ENCODE measurements around the gene APOA5.

Gene APOA5

GRCh38 chr11:116796548-116796947, 4.9 kb upstream of the APOA5 start:
- Histone ChIP-seq H3K27me3 (ENCODE audit: control insufficient read depth in 1 of 2, insufficient read depth in 2 of 2, low read length in 2 of 2) (no peaks in the 10 kb centered on the region), H3K36me3 (ENCODE audit: control insufficient read depth in 1 of 2, insufficient read depth in 2 of 2, low read length in 2 of 2) (no peaks in the 10 kb centered on the region), H3K9me3 (ENCODE audit: control insufficient read depth in 1 of 2, low read length in 2 of 2) (no peaks in the 10 kb centered on the region), H3K4me1 (ENCODE audit: control insufficient read depth in 1 of 2, insufficient read depth in 2 of 2, low read length in 2 of 2) (peaks cover 4 to 7% of the 10 kb centered on the region in 2 donors), H3K4me3 (ENCODE audit: low read depth in 1 of 2, low read length in 2 of 2) (no peak overlapping the region), H3K9ac (ENCODE audit: low read depth in 1 of 2, low read length in 2 of 2) (no peak overlapping the region), H3K27ac (ENCODE audit: low read depth, low read length) (no peak overlapping the region)

DNA sequence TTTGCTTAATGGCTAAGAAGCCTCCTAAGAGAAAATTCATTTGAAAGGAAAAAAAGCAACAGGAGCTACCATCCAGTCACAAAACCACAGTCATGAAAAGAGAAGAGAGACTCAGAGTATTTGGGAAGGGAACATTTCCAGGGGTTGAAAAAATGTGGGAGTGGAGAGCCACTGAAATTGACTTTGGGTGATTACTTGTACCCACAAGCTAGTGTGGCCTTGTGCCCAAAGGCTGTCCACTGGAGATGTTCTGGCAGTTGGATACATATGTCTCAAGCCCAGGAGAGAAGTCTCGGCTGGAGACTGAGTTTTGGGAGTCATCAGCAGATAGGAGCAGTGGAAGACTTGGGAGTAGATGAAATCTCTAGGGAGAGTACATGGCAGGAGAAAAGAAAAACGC, 3.2 kb upstream of the APOA5 start:
- Histone ChIP-seq H3K27ac (ENCODE audit: low read depth, low read length) (no peak overlapping the region), H3K4me3 (ENCODE audit: low read depth in 1 of 2, low read length in 2 of 2) (no peak overlapping the region), H3K4me1 (ENCODE audit: control insufficient read depth in 1 of 2, insufficient read depth in 2 of 2, low read length in 2 of 2) (peaks cover 10 to 14% of the 10 kb centered on the region in 2 donors), H3K9ac (ENCODE audit: low read depth in 1 of 2, low read length in 2 of 2) (no peak overlapping the region), H3K9me3 (ENCODE audit: control insufficient read depth in 1 of 2, low read length in 2 of 2) (no peaks in the 10 kb centered on the region), H3K36me3 (ENCODE audit: control insufficient read depth in 1 of 2, insufficient read depth in 2 of 2, low read length in 2 of 2) (no peaks in the 10 kb centered on the region), H3K27me3 (ENCODE audit: control insufficient read depth in 1 of 2, insufficient read depth in 2 of 2, low read length in 2 of 2) (no peaks in the 10 kb centered on the region)

GRCh38 chr11:116793772-116794097, 2.1 kb upstream of the APOA5 start:
- H3K9ac ChIP-seq (ENCODE audit: low read depth in 1 of 2, low read length in 2 of 2), result no peak overlapping the region

GRCh38 chr11:116792869-116793771, 1.4 kb upstream of the APOA5 start:
- no peaks in the 10 kb centered on the region for H3K9me3 ChIP-seq (ENCODE audit: control insufficient read depth in 1 of 2, low read length in 2 of 2)
- no peaks in the 10 kb centered on the region for H3K27me3 ChIP-seq (ENCODE audit: control insufficient read depth in 1 of 2, insufficient read depth in 2 of 2, low read length in 2 of 2)
- no peak overlapping the region for H3K4me3 ChIP-seq (ENCODE audit: low read depth in 1 of 2, low read length in 2 of 2)
- no peak overlapping the region for H3K9ac ChIP-seq (ENCODE audit: low read depth in 1 of 2, low read length in 2 of 2)
- H3K27ac ChIP-seq (ENCODE audit: low read depth, low read length), result no peak overlapping the region
- peaks cover 17 to 21% of the 10 kb centered on the region in 2 donors for H3K4me1 ChIP-seq (ENCODE audit: control insufficient read depth in 1 of 2, insufficient read depth in 2 of 2, low read length in 2 of 2)
- no peaks in the 10 kb centered on the region for H3K36me3 ChIP-seq (ENCODE audit: control insufficient read depth in 1 of 2, insufficient read depth in 2 of 2, low read length in 2 of 2)

More at GRCh38 chr11:116793772-116794097, 2.1 kb upstream of the APOA5 start:
- no peaks in the 10 kb centered on the region for H3K9me3 ChIP-seq (ENCODE audit: control insufficient read depth in 1 of 2, low read length in 2 of 2)
- no peak overlapping the region for H3K4me3 ChIP-seq (ENCODE audit: low read depth in 1 of 2, low read length in 2 of 2)
- H3K27me3 ChIP-seq (ENCODE audit: control insufficient read depth in 1 of 2, insufficient read depth in 2 of 2, low read length in 2 of 2), result no peaks in the 10 kb centered on the region
- peaks cover 11 to 16% of the 10 kb centered on the region in 2 donors for H3K4me1 ChIP-seq (ENCODE audit: control insufficient read depth in 1 of 2, insufficient read depth in 2 of 2, low read length in 2 of 2)
- no peak overlapping the region for H3K27ac ChIP-seq (ENCODE audit: low read depth, low read length)
- no peaks in the 10 kb centered on the region for H3K36me3 ChIP-seq (ENCODE audit: control insufficient read depth in 1 of 2, insufficient read depth in 2 of 2, low read length in 2 of 2)

- Histone ChIP-seq H3K4me1 (ENCODE audit: control insufficient read depth in 1 of 2, insufficient read depth in 2 of 2, low read length in 2 of 2) (peaks cover 18 to 19% of the 10 kb centered on the region in 2 donors), H3K4me3 (ENCODE audit: low read depth in 1 of 2, low read length in 2 of 2) (no peak overlapping the region), H3K36me3 (ENCODE audit: control insufficient read depth in 1 of 2, insufficient read depth in 2 of 2, low read length in 2 of 2) (no peaks in the 10 kb centered on the region), H3K27ac (ENCODE audit: low read depth, low read length) (no peak overlapping the region), H3K9ac (ENCODE audit: low read depth in 1 of 2, low read length in 2 of 2) (no peak overlapping the region), H3K9me3 (ENCODE audit: control insufficient read depth in 1 of 2, low read length in 2 of 2) (no peaks in the 10 kb centered on the region), H3K27me3 (ENCODE audit: control insufficient read depth in 1 of 2, insufficient read depth in 2 of 2, low read length in 2 of 2) (no peaks in the 10 kb centered on the region)
Measured at GRCh38 chr11:116792144-116792868, 627 bp upstream of the APOA5 start.

DNA sequence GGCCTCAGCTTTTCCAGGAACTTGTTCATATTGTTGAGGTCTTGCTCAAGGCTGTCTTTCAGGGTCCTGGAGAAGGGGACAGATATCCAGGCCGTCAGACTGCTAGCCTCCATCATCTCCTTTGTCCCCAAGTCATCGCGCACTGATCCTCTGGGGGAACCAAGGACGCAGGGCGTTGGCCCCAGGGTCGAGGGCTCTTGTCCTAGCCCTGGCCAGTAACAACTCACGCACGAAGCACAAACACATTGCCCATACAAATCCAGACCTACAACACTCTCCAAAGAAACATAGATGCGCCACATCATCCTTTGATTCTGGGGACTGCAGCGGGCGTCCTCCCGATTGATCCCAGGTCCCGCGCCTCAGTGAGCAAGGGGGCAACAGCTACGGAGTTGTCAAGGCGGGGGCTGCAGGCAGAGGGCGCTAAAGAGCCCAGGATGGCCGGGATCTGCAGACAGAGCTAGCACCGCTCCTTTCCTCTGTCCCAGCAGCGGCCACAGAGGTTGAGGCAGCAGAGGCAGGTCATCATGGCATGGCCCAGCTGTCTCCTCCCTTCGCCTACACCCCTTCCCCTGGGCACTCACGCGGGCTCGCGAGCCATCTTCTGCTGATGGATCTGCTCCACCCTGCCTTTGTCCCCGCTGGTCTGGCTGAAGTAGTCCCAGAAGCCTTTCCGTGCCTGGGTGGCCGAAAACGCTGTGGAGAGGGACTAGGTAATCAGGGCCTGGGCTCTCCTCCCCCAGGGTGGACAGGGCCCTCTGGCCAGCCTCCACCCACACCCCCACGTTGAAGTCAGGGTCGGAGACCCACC, 472 bp downstream of the APOA5 start:
- H3K27ac ChIP-seq (ENCODE audit: low read depth, low read length), result no peak overlapping the region
- H3K4me3 ChIP-seq (ENCODE audit: low read depth in 1 of 2, low read length in 2 of 2), result peak overlapping the region in 1 of 2 donors; percentile 57
- H3K36me3 ChIP-seq (ENCODE audit: control insufficient read depth in 1 of 2, insufficient read depth in 2 of 2, low read length in 2 of 2), result peaks cover 3 to 4% of the 10 kb centered on the region in 2 donors
- H3K9ac ChIP-seq (ENCODE audit: low read depth in 1 of 2, low read length in 2 of 2), result peak overlapping the region; percentile 2 to 55
- H3K9me3 ChIP-seq (ENCODE audit: control insufficient read depth in 1 of 2, low read length in 2 of 2), result no peaks in the 10 kb centered on the region
- peaks cover 27 to 29% of the 10 kb centered on the region in 2 donors for H3K4me1 ChIP-seq (ENCODE audit: control insufficient read depth in 1 of 2, insufficient read depth in 2 of 2, low read length in 2 of 2)
- no peaks in the 10 kb centered on the region for H3K27me3 ChIP-seq (ENCODE audit: control insufficient read depth in 1 of 2, insufficient read depth in 2 of 2, low read length in 2 of 2)

DNA sequence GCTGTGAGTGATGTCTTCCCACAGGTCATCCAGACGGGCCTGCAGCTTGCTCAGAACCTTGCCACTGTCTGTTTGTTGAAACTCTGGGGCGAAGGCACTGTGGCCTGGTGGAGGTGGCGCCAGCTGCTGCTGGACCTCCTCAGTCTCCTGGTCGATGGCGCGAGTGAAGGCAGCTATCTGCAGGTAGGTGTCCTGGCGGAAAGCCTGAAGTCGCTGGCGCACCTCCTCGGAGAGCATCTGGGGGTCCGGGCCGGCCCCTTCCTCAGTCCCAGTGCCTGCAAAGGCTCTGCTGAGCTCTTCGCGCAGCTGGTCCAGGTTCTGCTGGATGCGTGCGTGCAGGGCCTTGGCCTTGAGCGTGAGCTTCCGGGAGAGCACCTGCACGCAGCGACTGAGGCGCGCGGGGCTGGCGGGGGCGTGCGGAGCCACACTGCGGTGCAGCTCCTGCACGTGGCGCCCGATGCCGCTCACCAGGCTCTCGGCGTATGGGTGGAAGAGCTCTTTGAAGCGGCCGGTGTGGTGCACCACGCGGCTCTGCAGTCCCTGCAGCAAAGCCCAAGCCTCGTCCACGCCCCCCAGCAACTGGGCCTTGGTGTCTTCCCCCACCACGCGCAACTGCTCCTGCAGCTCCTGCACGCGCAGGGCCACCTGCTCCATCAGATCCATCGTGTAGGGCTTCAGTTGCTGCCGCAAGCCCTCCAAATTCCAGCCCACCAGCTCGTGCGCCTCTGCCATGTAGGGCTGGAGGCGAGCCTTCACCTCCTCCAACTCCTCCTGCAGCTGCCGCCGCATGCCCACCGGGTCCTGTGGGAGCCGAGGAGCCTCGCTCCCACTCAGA, 1.3 kb downstream of the APOA5 start:
- Histone ChIP-seq H3K9ac (ENCODE audit: low read depth in 1 of 2, low read length in 2 of 2) (no peak overlapping the region), H3K27ac (ENCODE audit: low read depth, low read length) (no peak overlapping the region), H3K4me3 (ENCODE audit: low read depth in 1 of 2, low read length in 2 of 2) (no peak overlapping the region), H3K36me3 (ENCODE audit: control insufficient read depth in 1 of 2, insufficient read depth in 2 of 2, low read length in 2 of 2) (peaks cover 9 to 12% of the 10 kb centered on the region in 2 donors), H3K9me3 (ENCODE audit: control insufficient read depth in 1 of 2, low read length in 2 of 2) (no peaks in the 10 kb centered on the region), H3K4me1 (ENCODE audit: control insufficient read depth in 1 of 2, insufficient read depth in 2 of 2, low read length in 2 of 2) (peaks cover 27 to 30% of the 10 kb centered on the region in 2 donors), H3K27me3 (ENCODE audit: control insufficient read depth in 1 of 2, insufficient read depth in 2 of 2, low read length in 2 of 2) (no peaks in the 10 kb centered on the region)

DNA sequence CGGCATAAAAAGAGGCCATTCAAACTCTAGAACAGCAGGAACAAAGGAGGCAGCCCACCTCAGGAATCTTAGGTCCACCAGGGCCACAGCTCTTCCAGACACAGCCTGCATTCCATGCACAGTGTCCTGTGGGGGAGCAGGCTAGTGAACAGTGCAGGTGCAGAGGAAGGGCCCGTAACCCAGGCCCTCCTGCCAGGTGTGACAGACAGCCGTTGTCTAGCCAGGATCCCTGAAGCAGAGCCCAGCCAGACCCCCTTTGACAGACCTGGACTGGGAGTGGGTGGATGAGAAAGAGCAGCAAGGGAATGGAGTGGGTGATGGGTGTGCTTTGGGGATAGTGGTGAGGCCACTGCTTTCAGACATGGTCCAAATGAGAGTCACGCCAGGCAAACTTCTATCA, 2.7 kb downstream of the APOA5 start:
- H3K36me3 ChIP-seq (ENCODE audit: control insufficient read depth in 1 of 2, insufficient read depth in 2 of 2, low read length in 2 of 2), result peaks cover 23 to 26% of the 10 kb centered on the region in 2 donors
- no peaks in the 10 kb centered on the region for H3K27me3 ChIP-seq (ENCODE audit: control insufficient read depth in 1 of 2, insufficient read depth in 2 of 2, low read length in 2 of 2)
- H3K4me3 ChIP-seq (ENCODE audit: low read depth in 1 of 2, low read length in 2 of 2), result no peak overlapping the region
- no peak overlapping the region for H3K27ac ChIP-seq (ENCODE audit: low read depth, low read length)
- H3K9ac ChIP-seq (ENCODE audit: low read depth in 1 of 2, low read length in 2 of 2), result peak overlapping the region; percentile 92 to 93
- H3K4me1 ChIP-seq (ENCODE audit: control insufficient read depth in 1 of 2, insufficient read depth in 2 of 2, low read length in 2 of 2), result peaks cover 27 to 30% of the 10 kb centered on the region in 2 donors
- no peaks in the 10 kb centered on the region for H3K9me3 ChIP-seq (ENCODE audit: control insufficient read depth in 1 of 2, low read length in 2 of 2)

DNA sequence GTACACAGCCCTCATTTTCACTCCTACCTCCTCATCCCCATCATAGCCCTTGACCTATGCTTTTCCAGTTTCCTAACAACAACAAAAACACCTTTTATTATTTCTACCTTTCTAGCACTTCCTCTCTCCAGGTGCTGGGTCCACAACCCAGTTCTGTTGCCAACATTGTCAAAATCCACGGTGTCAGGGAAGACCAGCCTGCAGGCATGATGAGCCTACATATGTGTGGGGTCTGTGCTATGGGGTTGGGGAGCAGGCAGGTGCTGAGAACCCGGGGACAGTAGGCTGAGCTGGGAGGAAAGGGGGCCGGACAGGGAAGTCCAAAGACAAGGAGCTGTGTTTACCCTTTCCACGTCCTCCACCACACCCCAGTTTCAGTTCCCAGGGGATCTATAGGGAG, 3.1 kb downstream of the APOA5 start:
- Histone ChIP-seq H3K36me3 (ENCODE audit: control insufficient read depth in 1 of 2, insufficient read depth in 2 of 2, low read length in 2 of 2) (peaks cover 27 to 30% of the 10 kb centered on the region in 2 donors), H3K4me3 (ENCODE audit: low read depth in 1 of 2, low read length in 2 of 2) (peak overlapping the region; percentile 81 to 88), H3K9ac (ENCODE audit: low read depth in 1 of 2, low read length in 2 of 2) (peak overlapping the region; percentile 92 to 93), H3K4me1 (ENCODE audit: control insufficient read depth in 1 of 2, insufficient read depth in 2 of 2, low read length in 2 of 2) (peaks cover 27 to 30% of the 10 kb centered on the region in 2 donors), H3K27me3 (ENCODE audit: control insufficient read depth in 1 of 2, insufficient read depth in 2 of 2, low read length in 2 of 2) (no peaks in the 10 kb centered on the region), H3K9me3 (ENCODE audit: control insufficient read depth in 1 of 2, low read length in 2 of 2) (no peaks in the 10 kb centered on the region), H3K27ac (ENCODE audit: low read depth, low read length) (peak overlapping the region; percentile 79)

Measured in duodenal mucosa (tissue), 2 donors.